Caco-2 (cell line): ENCODE results near the gene C2orf78. TPM values are rescaled to one million over a fixed set of nuclear protein-coding genes. Genes with fewer than 3 reads are reported as not detected.

Experiments
- BruUV-seq: library from RNA; stranded (reverse); fragments of 400-500 nt; replicated peaks from 2 replicates; lab custom pipeline; 2021; lab: Mats Ljungman, UMichigan
- CTCF ChIA-PET: fragments of 300-600 bp; sonication (Branson Sonifier 250); formaldehyde crosslinking; loops from one replicate; lab custom pipeline; 2022; ENCODE audit warnings: antibody characterized with exemption; lab: Charles Lee
- POLR2A ChIA-PET: fragments of 300-600 bp; sonication (Branson Sonifier 250); formaldehyde crosslinking; loops from one replicate; lab custom pipeline; 2022; ENCODE audit warnings: antibody characterized with exemption; lab: Charles Lee
- DNase-seq, 2 experiments: peaks; one replicate each; pipeline versions ENCODE4 v3.0.0 to v3.0.0-alpha.2; 2020 to 2022
- H3K27me3 ChIP-seq: replicated peaks from 2 replicates; pipeline ENCODE4 v1.6.0; 2011; ENCODE audit warnings: low read length; ENCODE audit not compliant: control insufficient read depth, insufficient read depth
- H3K36me3 ChIP-seq: 2 replicates; pipeline ENCODE4 v1.5.1; 2011; ENCODE audit warnings: low read length; ENCODE audit not compliant: control insufficient read depth, insufficient read depth
- H3K4me1 ChIP-seq: fragments of 250-450 bp; sonication (Bioruptor Pico); 2 replicates; pipeline ENCODE4 v1.5.1; 2020; ENCODE audit warnings: mild to moderate bottlenecking
- H3K4me3 ChIP-seq: 2 replicates; pipeline ENCODE4 v1.5.1; 2011; ENCODE audit warnings: low read depth, mild to moderate bottlenecking, control low read depth, low read length
- H3K9me3 ChIP-seq: fragments of 250-450 bp; sonication (Bioruptor Pico); 2 replicates; pipeline ENCODE4 v1.5.1; 2020; ENCODE audit warnings: mild to moderate bottlenecking, moderate library complexity
- H3K27ac Mint-ChIP-seq: one replicate; pipeline ENCODE4 v1.8.0; 2022; ENCODE audit warnings: mixed read lengths; ENCODE audit not compliant: unreplicated experiment
- H3K27me3 Mint-ChIP-seq: one replicate; pipeline ENCODE4 v1.8.0; 2022; ENCODE audit warnings: mixed read lengths; ENCODE audit not compliant: insufficient read depth, unreplicated experiment
- H3K36me3 Mint-ChIP-seq: one replicate; pipeline ENCODE4 v1.8.0; 2022; ENCODE audit warnings: mild to moderate bottlenecking, mixed read lengths; ENCODE audit not compliant: insufficient read depth, unreplicated experiment
- H3K4me1 Mint-ChIP-seq: one replicate; pipeline ENCODE4 v1.8.0; 2022; ENCODE audit warnings: low read depth, mixed read lengths; ENCODE audit not compliant: unreplicated experiment
- H3K4me3 Mint-ChIP-seq: one replicate; pipeline ENCODE4 v1.8.0; 2022; ENCODE audit warnings: mild to moderate bottlenecking, moderate library complexity, mixed read lengths; ENCODE audit not compliant: unreplicated experiment
- H3K9me3 Mint-ChIP-seq: one replicate; pipeline ENCODE4 v1.8.0; 2022; ENCODE audit warnings: mixed read lengths; ENCODE audit not compliant: unreplicated experiment
- intact Hi-C: fragments of 100-400 bp; cut with micrococcal nuclease; formaldehyde crosslinking; loops from one replicate; pipeline ENCODE4 v1.10.0; 2022; ENCODE audit not compliant: unreplicated experiment
- total RNA-seq: library from RNA; stranded (reverse); gene quantifications from 2 replicates; pipeline ENCODE4 v1.2.3, GENCODE V29; 2022
- TF ChIP-seq, protein P1 (sequence below), 2 experiments: fragments of 200-600 bp in 1 of 2; IDR thresholded peaks; 1 replicate in 1 of 2; 2 replicates in 1 of 2; pipeline versions ENCODE4 v1.5.1 to v1.8.0; 2011 to 2022; ENCODE audit warnings: antibody characterized with exemption in 1 of 2, control low read depth in 1 of 2, inconsistent platforms in 1 of 2, low read depth in 1 of 2, low read length in 1 of 2, mild to moderate bottlenecking in 1 of 2, moderate library complexity in 1 of 2; ENCODE audit not compliant: insufficient read depth in 1 of 2, severe bottlenecking in 1 of 2, unreplicated experiment in 1 of 2

Gene C2orf78
- total RNA-seq, 1 experiment from 2014 or later = not detected

DNA sequence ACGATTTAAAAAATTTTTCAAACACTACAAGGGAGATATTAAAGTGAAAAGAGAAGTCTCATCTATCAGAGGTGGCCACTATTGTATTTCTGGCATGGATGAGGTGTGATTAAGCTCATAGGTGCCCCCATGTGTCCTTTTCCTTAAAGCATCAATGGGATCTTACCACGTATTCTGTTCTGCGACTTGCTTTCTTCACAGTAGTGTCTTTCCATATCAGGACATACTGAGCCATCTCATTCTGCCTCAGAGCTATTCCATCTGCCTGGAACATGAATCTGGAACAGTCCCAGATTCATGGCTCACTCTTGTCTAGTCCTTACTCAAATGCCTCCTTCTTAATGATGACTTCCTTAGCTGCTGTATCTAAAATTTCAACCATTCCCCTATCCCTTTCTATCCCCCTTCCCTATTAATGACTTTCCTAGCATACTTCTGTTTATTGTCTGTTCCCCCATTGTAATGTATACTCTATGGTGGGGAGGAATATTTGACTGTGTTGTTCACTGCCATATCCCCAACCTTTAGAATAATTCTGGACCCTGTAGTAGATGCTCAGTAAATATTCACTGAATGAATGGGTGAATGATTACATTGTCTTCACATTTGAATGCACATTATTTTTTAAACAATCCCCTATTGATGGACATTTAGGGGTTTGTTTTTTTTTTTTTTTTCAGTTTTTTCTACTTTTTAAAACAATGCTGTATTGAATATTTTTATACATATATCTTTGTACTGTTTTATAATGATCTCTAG, 55.8 kb downstream of the C2orf78 start:
- H3K4me3 Mint-ChIP-seq = no peak overlapping the region
- no peak overlapping the region for H3K4me3 ChIP-seq
- peaks cover 1% of the 10 kb centered on the region; the same call in 1 of the 2 replicates for H3K36me3 ChIP-seq
- peaks cover 12% of the 10 kb centered on the region for H3K4me1 ChIP-seq
- ChIA-PET CTCF (interaction anchor here (1.0 to 1.8 kb wide), 2 partner anchors 11 to 160 kb away, joined by 3 to 5 read pairs; partner anchors contain the start of gene STAMBP), POLR2A (interaction anchor here (1.4 kb wide), 1 partner anchor 12 kb away, joined by 3 read pairs; no protein-coding TSS in a partner anchor)
- TF ChIP-seq, protein P1, sequence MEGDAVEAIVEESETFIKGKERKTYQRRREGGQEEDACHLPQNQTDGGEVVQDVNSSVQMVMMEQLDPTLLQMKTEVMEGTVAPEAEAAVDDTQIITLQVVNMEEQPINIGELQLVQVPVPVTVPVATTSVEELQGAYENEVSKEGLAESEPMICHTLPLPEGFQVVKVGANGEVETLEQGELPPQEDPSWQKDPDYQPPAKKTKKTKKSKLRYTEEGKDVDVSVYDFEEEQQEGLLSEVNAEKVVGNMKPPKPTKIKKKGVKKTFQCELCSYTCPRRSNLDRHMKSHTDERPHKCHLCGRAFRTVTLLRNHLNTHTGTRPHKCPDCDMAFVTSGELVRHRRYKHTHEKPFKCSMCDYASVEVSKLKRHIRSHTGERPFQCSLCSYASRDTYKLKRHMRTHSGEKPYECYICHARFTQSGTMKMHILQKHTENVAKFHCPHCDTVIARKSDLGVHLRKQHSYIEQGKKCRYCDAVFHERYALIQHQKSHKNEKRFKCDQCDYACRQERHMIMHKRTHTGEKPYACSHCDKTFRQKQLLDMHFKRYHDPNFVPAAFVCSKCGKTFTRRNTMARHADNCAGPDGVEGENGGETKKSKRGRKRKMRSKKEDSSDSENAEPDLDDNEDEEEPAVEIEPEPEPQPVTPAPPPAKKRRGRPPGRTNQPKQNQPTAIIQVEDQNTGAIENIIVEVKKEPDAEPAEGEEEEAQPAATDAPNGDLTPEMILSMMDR (IDR thresholded peaks at IDR 0.05; ENCODE audit: insufficient read depth in 1 of 2, low read depth in 1 of 2, low read length in 1 of 2, severe bottlenecking in 1 of 2, unreplicated experiment in 1 of 2) = no peak
- no peak overlapping the region for H3K27ac Mint-ChIP-seq
- no peaks in the 10 kb centered on the region for H3K9me3 Mint-ChIP-seq
- DNase-seq = no peak
- intact Hi-C loops = no loop called here
- no peaks in the 10 kb centered on the region for H3K27me3 Mint-ChIP-seq
- H3K27me3 ChIP-seq = no peaks in the 10 kb centered on the region
- peaks cover 22% of the 10 kb centered on the region for H3K36me3 Mint-ChIP-seq
- BruUV-seq = no TSS peak
- no peaks in the 10 kb centered on the region for H3K9me3 ChIP-seq
- H3K4me1 Mint-ChIP-seq = no peaks in the 10 kb centered on the region

DNA sequence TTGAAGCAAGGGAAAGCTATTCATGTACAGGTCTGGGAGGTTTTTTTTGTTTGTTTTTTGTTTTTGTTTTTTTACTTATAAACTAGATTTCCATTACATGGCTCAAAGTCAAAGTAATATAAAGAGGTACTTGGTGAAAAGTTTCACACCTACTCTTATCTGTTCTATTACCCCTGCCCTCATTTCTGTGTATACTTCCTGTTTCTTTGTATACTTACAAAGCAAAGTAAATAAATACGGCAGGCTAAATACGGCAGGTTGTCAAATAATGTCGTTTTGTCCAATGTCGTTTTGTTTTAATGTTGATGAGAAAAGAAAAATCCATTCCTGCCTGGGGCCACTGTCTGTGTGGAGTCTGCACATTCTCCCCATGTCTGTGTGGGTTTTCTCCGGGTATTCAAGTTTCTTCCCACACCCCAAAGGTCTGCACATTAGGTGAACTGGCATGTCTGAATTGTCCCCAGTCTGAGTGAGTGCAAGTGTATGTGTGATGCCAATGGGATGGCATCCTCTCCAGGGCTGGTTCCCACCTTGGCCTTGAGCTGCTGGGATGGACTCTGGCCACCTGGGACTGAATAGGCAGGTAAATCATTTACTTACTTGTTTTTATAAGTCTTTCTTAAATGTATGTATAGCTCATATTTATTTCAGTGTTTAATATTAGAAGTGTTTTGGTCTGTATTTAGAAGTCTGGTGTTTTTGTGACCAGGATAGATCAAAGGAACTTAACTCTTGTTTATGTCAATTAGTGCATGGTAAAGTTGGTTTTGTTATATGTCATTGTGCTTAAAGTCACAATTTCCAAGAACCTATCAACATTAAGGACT, 58.1 kb downstream of the C2orf78 start:
- CTCF ChIA-PET = interaction anchor here (2.1 kb wide), 1 partner anchor 14 kb away, joined by 7 read pairs; the partner anchor contains the start of gene STAMBP
- TF ChIP-seq, protein P1 (IDR thresholded peaks at IDR 0.05; ENCODE audit: insufficient read depth in 1 of 2, low read depth in 1 of 2, low read length in 1 of 2, severe bottlenecking in 1 of 2, unreplicated experiment in 1 of 2) = no peak
- POLR2A ChIA-PET = interaction anchor here (1.0 to 1.7 kb wide), 2 partner anchors 13 to 85 kb away, joined by 3 to 7 read pairs; partner anchors contain the start of gene STAMBP
- H3K4me1 Mint-ChIP-seq = no peaks in the 10 kb centered on the region
- Histone ChIP-seq H3K9me3 (no peaks in the 10 kb centered on the region), H3K4me1 (peaks cover 12% of the 10 kb centered on the region), H3K27me3 (no peaks in the 10 kb centered on the region), H3K4me3 (no peak overlapping the region), H3K36me3 (peaks cover 1% of the 10 kb centered on the region; the same call in 1 of the 2 replicates)
- no peak overlapping the region for H3K4me3 Mint-ChIP-seq
- H3K36me3 Mint-ChIP-seq = peaks cover 39% of the 10 kb centered on the region
- DNase-seq = peak in 1 of 2 experiments; percentile 26
- H3K27me3 Mint-ChIP-seq = no peaks in the 10 kb centered on the region
- BruUV-seq = no TSS peak
- intact Hi-C loops = no loop called here
- no peak overlapping the region for H3K27ac Mint-ChIP-seq
- H3K9me3 Mint-ChIP-seq = no peaks in the 10 kb centered on the region

DNA sequence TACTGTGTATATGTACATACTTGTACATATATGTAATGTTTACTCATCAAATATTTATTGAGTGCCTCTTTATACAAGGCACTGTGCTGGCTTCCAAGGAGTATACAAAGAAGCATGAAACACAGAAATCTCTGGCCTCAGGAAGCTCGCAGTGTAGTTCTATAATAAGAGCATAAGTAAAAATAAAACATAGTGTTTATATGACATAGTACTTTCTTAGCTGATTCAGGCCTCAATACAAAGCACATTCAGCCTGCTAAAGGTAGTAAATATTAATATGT, 58.7 kb downstream of the C2orf78 start:
- Mint-ChIP-seq H3K4me3 (no peak overlapping the region), H3K9me3 (no peaks in the 10 kb centered on the region), H3K4me1 (no peaks in the 10 kb centered on the region), H3K27me3 (no peaks in the 10 kb centered on the region), H3K27ac (no peak overlapping the region), H3K36me3 (peaks cover 43% of the 10 kb centered on the region)
- BruUV-seq = no TSS peak
- H3K36me3 ChIP-seq = peaks cover 4% of the 10 kb centered on the region; the same call in 1 of the 2 replicates
- no peak overlapping the region for H3K4me3 ChIP-seq
- no peak for DNase-seq
- no peaks in the 10 kb centered on the region for H3K27me3 ChIP-seq
- no peaks in the 10 kb centered on the region for H3K9me3 ChIP-seq
- ChIA-PET POLR2A (interaction anchor here (1.0 to 1.7 kb wide), 2 partner anchors 14 to 85 kb away, joined by 3 to 7 read pairs; partner anchors contain the start of gene STAMBP), CTCF (interaction anchor here (2.1 kb wide), 1 partner anchor 14 kb away, joined by 7 read pairs; the partner anchor contains the start of gene STAMBP)
- intact Hi-C loops = no loop called here
- TF ChIP-seq, protein P1 (IDR thresholded peaks at IDR 0.05; ENCODE audit: insufficient read depth in 1 of 2, low read depth in 1 of 2, low read length in 1 of 2, severe bottlenecking in 1 of 2, unreplicated experiment in 1 of 2) = no peak
- peaks cover 12% of the 10 kb centered on the region for H3K4me1 ChIP-seq
